HG03064 (cell line): ENCODE measurements around the gene CLEC18B.
"Not testable (repeated sequence)": the region's sequence is repeated elsewhere in the genome, so short reads cannot be mapped to it uniquely, and the experiment has no call there.

Experiments
- ATAC-seq: cut with Tn5 transposase; IDR thresholded peaks from one replicate; pipeline ENCODE4 v1.9.1; 2021; ENCODE audit warnings: low read depth; ENCODE audit not compliant: unreplicated experiment

Gene CLEC18B

DNA sequence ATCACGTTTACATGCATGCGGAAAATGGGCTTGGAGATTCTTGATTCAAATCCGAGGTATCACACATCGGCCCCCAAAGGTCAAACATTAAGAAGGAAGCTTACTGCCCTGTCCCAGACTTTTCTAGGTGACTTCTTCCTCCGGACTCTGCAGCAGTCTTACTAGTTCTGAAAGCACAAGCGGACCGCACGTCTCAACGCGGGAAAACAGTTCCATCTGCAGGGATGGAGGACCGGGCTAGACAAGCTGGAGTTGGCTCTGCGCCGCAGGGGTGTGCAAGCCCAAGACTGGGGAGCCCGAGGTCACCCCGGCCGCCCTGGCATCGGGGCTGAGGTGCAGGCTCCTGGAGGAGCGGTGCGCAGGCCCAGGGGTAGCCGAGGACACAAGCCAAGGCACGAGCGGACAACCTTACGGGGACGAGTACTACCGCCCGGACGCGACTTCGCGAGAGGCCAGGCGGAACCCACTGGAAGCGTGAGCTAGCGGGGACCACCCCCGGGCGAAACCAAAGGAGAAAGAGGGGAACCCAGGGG lies 53.7 kb downstream of the CLEC18B start:
- ATAC-seq = peak; percentile 42

DNA sequence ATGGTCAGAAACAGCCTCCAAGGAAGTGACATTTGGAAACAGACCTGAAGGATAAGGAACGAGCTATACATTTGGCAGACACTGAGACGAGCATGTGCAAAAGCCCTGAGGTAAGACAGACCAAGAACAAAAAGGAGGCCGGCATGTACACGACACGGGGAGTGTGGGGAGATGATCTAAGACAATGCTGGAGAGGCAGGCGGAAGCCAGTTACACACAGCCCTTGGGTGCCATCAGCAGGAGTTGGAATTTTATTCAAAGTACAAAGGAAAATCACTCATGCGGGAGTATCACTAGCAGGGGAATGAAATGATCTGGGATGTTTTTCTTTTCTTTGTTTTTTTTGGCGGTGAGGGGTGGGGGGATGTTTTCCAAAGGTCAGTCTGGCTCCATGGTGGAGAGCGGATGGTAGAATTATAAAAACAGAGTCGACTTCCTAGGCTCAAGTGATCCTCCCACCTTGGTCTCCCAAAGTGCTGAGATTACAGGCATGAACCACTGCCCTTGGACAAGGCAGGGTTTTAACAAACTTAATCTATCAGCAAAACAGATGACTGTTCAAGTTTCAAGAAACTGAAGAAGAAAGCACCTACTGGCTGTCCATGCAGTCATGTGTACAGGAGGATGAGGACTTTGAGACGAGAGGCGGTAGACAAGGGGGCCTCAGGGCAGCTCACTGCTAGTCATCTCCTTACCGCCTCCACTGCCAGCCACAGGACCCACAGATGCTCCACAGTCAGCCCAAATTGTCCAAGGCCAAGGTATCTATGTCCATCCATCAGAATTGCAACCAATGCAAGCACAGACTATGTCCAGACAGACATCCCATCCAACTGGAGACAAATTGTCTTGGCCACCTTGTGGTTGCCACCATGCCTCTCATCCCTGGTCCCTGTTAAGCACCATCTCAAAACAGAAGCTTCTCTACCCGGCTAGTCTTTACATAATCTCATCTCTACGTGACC lies 59.4 kb downstream of the CLEC18B start:
- not testable (repeated sequence) for ATAC-seq
